ENCODE results near the gene CAPN12.

CAPN12 gene

DNA sequence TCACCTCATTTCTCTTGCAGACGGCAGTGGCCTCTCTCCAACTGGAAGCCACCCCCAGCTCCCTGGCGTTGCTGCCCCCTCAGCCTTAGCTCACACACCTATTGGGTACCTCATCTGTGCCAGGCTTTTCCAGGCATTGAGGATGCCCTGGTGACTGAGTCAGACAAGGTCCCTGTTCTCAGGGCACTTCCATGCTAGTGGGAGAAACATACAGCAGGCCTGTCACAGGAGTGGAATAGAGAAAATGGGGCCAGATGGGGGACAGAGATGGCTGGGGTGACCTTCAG, 33.9 kb downstream of the CAPN12 start:
- FAIRE-seq (no peak), DNase-seq (ENCODE audit: insufficient read length, low spot score) (no peak)
- no peak for TF ChIP-seq CTCF (IDR thresholded peaks at IDR 0.05; ENCODE audit: insufficient read depth, missing control alignments)

GRCh38 chr19:38709671-38710415, 34.4 kb downstream of the CAPN12 start:
- no peak for TF ChIP-seq CTCF (IDR thresholded peaks at IDR 0.05; ENCODE audit: insufficient read depth, missing control alignments)
- FAIRE-seq: no peak
- no peak for DNase-seq (ENCODE audit: insufficient read length, low spot score)

- DNase-seq (ENCODE audit: insufficient read length, low spot score) (no peak), FAIRE-seq (no peak)
- TF ChIP-seq CTCF (IDR thresholded peaks at IDR 0.05; ENCODE audit: insufficient read depth, missing control alignments): no peak
These were observed 35.2 kb downstream of the CAPN12 start for GRCh38 chr19:38709119-38709518.

GRCh38 chr19:38708413-38709024, 35.8 kb downstream of the CAPN12 start:
- FAIRE-seq: no peak
- DNase-seq (ENCODE audit: insufficient read length, low spot score): no peak
- TF ChIP-seq CTCF (IDR thresholded peaks at IDR 0.05; ENCODE audit: insufficient read depth, missing control alignments): no peak

GRCh38 chr19:38707512-38708114, 36.7 kb downstream of the CAPN12 start:
- FAIRE-seq (no peak), DNase-seq (ENCODE audit: insufficient read length, low spot score) (no peak)
- no peak for TF ChIP-seq CTCF (IDR thresholded peaks at IDR 0.05; ENCODE audit: insufficient read depth, missing control alignments)

DNA sequence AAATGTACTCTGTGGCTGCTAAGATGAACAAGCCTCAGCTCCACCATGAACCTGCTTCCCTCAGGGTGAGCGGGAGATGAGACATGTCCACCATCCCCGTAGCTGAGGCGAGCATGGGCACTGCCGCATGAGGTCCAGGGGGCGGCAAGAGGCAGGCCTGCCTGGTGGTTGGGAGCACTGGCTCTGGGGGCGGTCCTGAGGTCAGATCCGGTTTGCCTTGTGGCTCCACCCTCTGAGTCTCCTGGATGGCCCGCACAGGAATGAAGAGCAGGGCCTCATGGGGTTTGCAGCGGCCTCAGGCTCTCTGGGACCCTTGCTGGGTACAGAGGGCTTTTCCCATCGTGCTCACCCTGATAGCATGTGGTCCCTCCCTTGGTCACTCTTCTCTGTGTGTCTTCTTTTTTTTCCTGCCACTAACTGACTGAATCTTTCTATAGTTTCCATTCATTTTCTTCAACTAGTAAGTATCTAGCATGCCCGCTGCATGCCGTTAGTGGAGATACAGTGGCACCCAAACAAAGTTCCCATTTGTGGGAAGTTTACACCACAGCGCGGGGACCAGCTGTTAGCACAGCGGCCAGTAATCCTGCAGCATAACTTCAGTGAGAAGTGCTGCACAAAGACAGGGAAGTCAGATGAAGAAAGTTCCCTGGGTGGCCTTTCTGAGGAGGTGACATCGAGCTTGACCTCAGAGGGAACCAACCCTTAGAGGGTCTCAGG, 37.3 kb downstream of the CAPN12 start:
- no peak for DNase-seq (ENCODE audit: insufficient read length, low spot score)
- TF ChIP-seq CTCF (IDR thresholded peaks at IDR 0.05; ENCODE audit: insufficient read depth, missing control alignments): no peak
- no peak for FAIRE-seq
